H1 (cell line): ENCODE results near the gene P2RY8. TPM values are rescaled to one million over a fixed set of nuclear protein-coding genes. Genes with fewer than 3 reads are reported as not detected.

Experiments used
- CTCF ChIA-PET: fragments of 300-600 bp; sonication (Branson Sonifier 250); formaldehyde crosslinking; loops from one replicate; lab custom pipeline; 2021; ENCODE audit not compliant: partially characterized antibody; lab: Charles Lee
- POLR2A ChIA-PET: fragments of 300-600 bp; sonication (Branson Sonifier 250); formaldehyde crosslinking; loops from one replicate; lab custom pipeline; 2021; ENCODE audit warnings: inconsistent platforms; ENCODE audit not compliant: partially characterized antibody; lab: Charles Lee
- DNase-seq, 2 experiments: peaks; one replicate each; pipeline versions ENCODE4 v3.0.0 to v3.0.0-alpha.2; 2010 to 2022; ENCODE audit warnings: low spot score in 2 of 2, low read depth in 1 of 2, mixed read lengths in 1 of 2
- FAIRE-seq: peaks from 2 replicates; lab custom pipeline; 2011; peaks lifted over from hg19 to GRCh38; lab: Jason Lieb, UNC
- H2AFZ ChIP-seq: 2 replicates; pipeline ENCODE4 v1.8.1; 2012; ENCODE audit warnings: low read length, inconsistent platforms
- H2AK5ac ChIP-seq: 2 replicates; pipeline ENCODE4 v1.6.1; 2013; ENCODE audit warnings: low read depth, low read length
- H2BK120ac ChIP-seq: replicated peaks from 2 replicates; pipeline ENCODE3; 2013; ENCODE audit warnings: low read depth, low read length, inconsistent platforms
- H2BK12ac ChIP-seq: 2 replicates; pipeline ENCODE4 v1.6.1; 2013; ENCODE audit warnings: low read depth, low read length
- H2BK15ac ChIP-seq: 2 replicates; pipeline ENCODE4 v1.6.1; 2013; ENCODE audit warnings: low read length
- H2BK20ac ChIP-seq: 2 replicates; pipeline ENCODE4 v1.6.1; 2013; ENCODE audit warnings: low read length
- H2BK5ac ChIP-seq: 2 replicates; pipeline ENCODE4 v1.6.1; 2013; ENCODE audit warnings: low read depth, low read length
- H3K14ac ChIP-seq: 2 replicates; pipeline ENCODE4 v1.6.1; 2013; ENCODE audit warnings: inconsistent platforms; ENCODE audit not compliant: insufficient read length
- H3K18ac ChIP-seq: 2 replicates; pipeline ENCODE4 v1.6.1; 2013; ENCODE audit warnings: low read length; ENCODE audit errors: extremely low read depth
- H3K23ac ChIP-seq: 2 replicates; pipeline ENCODE4 v1.6.1; 2013; ENCODE audit warnings: inconsistent platforms; ENCODE audit not compliant: insufficient read length
- H3K23me2 ChIP-seq: 2 replicates; pipeline ENCODE4 v1.6.1; 2013; ENCODE audit warnings: low read depth, low read length
- H3K27ac ChIP-seq: 2 replicates; pipeline ENCODE4 v1.6.1; 2011; ENCODE audit warnings: low read depth, low read length, inconsistent platforms
- H3K27me3 ChIP-seq, 4 experiments: replicated peaks in 1 of 4; 1 replicate in 1 of 4; 2 replicates in 3 of 4; pipeline versions ENCODE4 v1.6.1 to v1.8.1; 2011 to 2013; ENCODE audit warnings: low read length in 3 of 4, mild to moderate bottlenecking in 3 of 4, inconsistent platforms in 2 of 4, mixed read lengths in 2 of 4, moderate library complexity in 1 of 4; ENCODE audit not compliant: control insufficient read depth in 3 of 4, insufficient read depth in 3 of 4; ENCODE audit errors: extremely low read depth in 1 of 4
- H3K36me3 ChIP-seq, 4 experiments: 2 replicates each; pipeline versions ENCODE4 v1.6.1 to v1.8.1; 2011 to 2013; ENCODE audit warnings: mild to moderate bottlenecking in 4 of 4, low read length in 3 of 4, moderate library complexity in 2 of 4, control low read depth in 1 of 4, inconsistent platforms in 1 of 4; ENCODE audit not compliant: insufficient read depth in 4 of 4, control insufficient read depth in 2 of 4
- H3K4ac ChIP-seq: replicated peaks from 2 replicates; pipeline ENCODE3; 2013; ENCODE audit warnings: low read length, low read depth, mixed read lengths, inconsistent platforms; ENCODE audit not compliant: insufficient read length
- H3K4me1 ChIP-seq, 4 experiments: replicated peaks in 1 of 4; 1 replicate in 1 of 4; 2 replicates in 3 of 4; pipeline versions ENCODE4 v1.6.1 to v1.8.1; 2011 to 2013; ENCODE audit warnings: low read length in 3 of 4, inconsistent platforms in 2 of 4, mixed read lengths in 1 of 4; ENCODE audit not compliant: insufficient read depth in 4 of 4, control insufficient read depth in 3 of 4
- H3K4me2 ChIP-seq, 2 experiments: 2 replicates each; pipeline versions ENCODE4 v1.6.1 to v1.8.1; 2011 to 2013; ENCODE audit warnings: low read depth in 2 of 2, low read length in 2 of 2, control low read depth in 1 of 2, inconsistent platforms in 1 of 2, mild to moderate bottlenecking in 1 of 2; ENCODE audit not compliant: insufficient read depth in 1 of 2
- H3K4me3 ChIP-seq, 4 experiments: fragments of 200-600, 300-600 bp in 1 of 4; sonication (generic), shearing (Covaris generic), sonication (Bioruptor Twin) in 1 of 4; 2 replicates each; pipeline versions ENCODE4 v1.5.1 to v1.8.1; 2011 to 2016; ENCODE audit warnings: low read length in 4 of 4, low read depth in 3 of 4, control low read depth in 2 of 4, inconsistent platforms in 2 of 4, mild to moderate bottlenecking in 2 of 4, mixed read lengths in 1 of 4, moderate library complexity in 1 of 4; ENCODE audit not compliant: insufficient read depth in 2 of 4; ENCODE audit errors: extremely low read depth in 1 of 4
- H3K56ac ChIP-seq: replicated peaks from 2 replicates; pipeline ENCODE3; 2013; ENCODE audit warnings: low read depth, mild to moderate bottlenecking, mixed read lengths, low read length, inconsistent platforms; ENCODE audit not compliant: insufficient read length
- H3K79me1 ChIP-seq: 2 replicates; pipeline ENCODE4 v1.6.1; 2013; ENCODE audit warnings: low read depth, low read length, control low read depth
- H3K79me2 ChIP-seq, 2 experiments: 2 replicates each; pipeline versions ENCODE4 v1.6.1 to v1.8.1; 2012 to 2013; ENCODE audit warnings: low read length in 2 of 2, mild to moderate bottlenecking in 2 of 2, inconsistent platforms in 1 of 2; ENCODE audit not compliant: insufficient read depth in 2 of 2, control insufficient read depth in 1 of 2
- H3K9ac ChIP-seq, 4 experiments: replicated peaks in 1 of 4; 1 replicate in 1 of 4; 2 replicates in 3 of 4; pipeline versions ENCODE4 v1.6.1 to v1.8.1; 2011 to 2013; ENCODE audit warnings: low read depth in 3 of 4, low read length in 3 of 4, control low read depth in 2 of 4, mild to moderate bottlenecking in 2 of 4, moderate library complexity in 2 of 4, inconsistent platforms in 1 of 4; ENCODE audit errors: extremely low read depth in 1 of 4
- H3K9me3 ChIP-seq, 2 experiments: 2 replicates each; pipeline versions ENCODE4 v1.6.1 to v1.8.1; 2012 to 2013; ENCODE audit warnings: mild to moderate bottlenecking in 2 of 2, moderate library complexity in 2 of 2, control low read depth in 1 of 2, inconsistent platforms in 1 of 2, low read depth in 1 of 2, low read length in 1 of 2, mixed read lengths in 1 of 2; ENCODE audit not compliant: insufficient read depth in 2 of 2
- H4K20me1 ChIP-seq, 2 experiments: replicated peaks in 1 of 2; 2 replicates each; pipeline versions ENCODE3 to v1.8.1; 2011 to 2013; ENCODE audit warnings: inconsistent platforms in 2 of 2, low read length in 2 of 2, mild to moderate bottlenecking in 1 of 2; ENCODE audit not compliant: insufficient read depth in 2 of 2, control insufficient read depth in 1 of 2
- H4K5ac ChIP-seq: 2 replicates; pipeline ENCODE4 v1.6.1; 2013; ENCODE audit warnings: low read length, low read depth, mixed read lengths, inconsistent platforms; ENCODE audit not compliant: insufficient read length
- H4K8ac ChIP-seq: 2 replicates; pipeline ENCODE4 v1.8.0; 2013; ENCODE audit warnings: mild to moderate bottlenecking, moderate library complexity, low read length, inconsistent platforms; ENCODE audit not compliant: insufficient read depth; ENCODE audit errors: extremely low read depth
- H4K91ac ChIP-seq: replicated peaks from 2 replicates; pipeline ENCODE3; 2013; ENCODE audit warnings: low read length, mixed read lengths, inconsistent platforms; ENCODE audit not compliant: insufficient read length
- ASH2L ChIP-seq: fragments of 200-600, 300-600 bp; sonication (generic); IDR thresholded peaks from one replicate; pipeline ENCODE4 v1.7.1; 2017; ENCODE audit warnings: low read length
- CHD1 ChIP-seq: IDR thresholded peaks from 2 replicates; pipeline ENCODE4 v1.6.1; 2012; ENCODE audit warnings: low read depth, low read length, improper control_type of control experiment
- KDM1A ChIP-seq: fragments of 200-600, 300-600 bp; sonication (generic); IDR thresholded peaks from 2 replicates; pipeline ENCODE4 v1.7.1; 2016; ENCODE audit warnings: mild to moderate bottlenecking, low read length, borderline replicate concordance
- WGBS, 2 experiments: shearing (Covaris generic) in 1 of 2; methylation state at CpG; one replicate each; pipeline versions ENCODE4 v1.1.6 to v1.1.7; 2013 to 2015; ENCODE audit warnings: low lambda C conversion rate in 2 of 2, mixed read lengths in 2 of 2, inconsistent platforms in 1 of 2, low coverage in 1 of 2, missing lambda C conversion rate in 1 of 2; ENCODE audit not compliant: insufficient replicate concordance in 2 of 2, insufficient coverage in 1 of 2, insufficient read length in 1 of 2; ENCODE audit errors: extremely low coverage in 1 of 2, missing lambda C conversion rate in 1 of 2; 5-methylcytosine and 5-hydroxymethylcytosine counted together
- polyA plus RNA-seq, 7 experiments: library from polyadenylated mRNA; depleted of rRNA in 3 of 7; stranded (reverse) in 5 of 7; unstranded in 2 of 7; fragments of >200 nt in 5 of 7; fragments of 200-250 nt in 2 of 7; gene quantifications; 1 replicate in 5 of 7; 2 replicates in 1 of 7; 4 replicates in 1 of 7; pipeline versions ENCODE4 v1.2.1 to v1.2.3, GENCODE V29; 2011 to 2013; ENCODE audit warnings: missing spikeins in 2 of 7, mixed read lengths in 2 of 7
- total RNA-seq: library from RNA; stranded (reverse); fragmentation: NEBNext Ultra II Directional; extraction: Animal tissue kit (Norgen Biotek cat#: 25700); gene quantifications from 2 replicates; pipeline ENCODE4 v1.2.1, GENCODE V29; 2021

Gene P2RY8
- total and polyA plus RNA-seq, 2 of the 8 experiments (the other 6 are each of a cell fraction or from before 2014, with no cell fraction given): 0.09 to 0.15 TPM

DNA sequence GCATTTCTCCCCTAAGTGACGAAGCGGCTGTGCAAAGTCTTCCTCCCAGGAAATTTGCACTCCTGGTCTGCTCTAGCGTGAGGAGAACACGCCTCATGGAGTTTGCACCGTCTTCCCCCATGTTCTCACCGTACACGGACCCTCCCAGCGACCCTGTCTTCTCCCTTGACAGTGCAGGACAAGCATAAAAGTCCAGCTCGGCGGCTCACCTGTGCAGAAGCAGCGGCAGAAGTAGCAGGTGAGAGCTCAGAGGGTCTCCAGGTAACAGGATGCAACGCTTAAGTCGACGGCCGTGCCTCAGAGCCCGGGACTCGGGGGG, 314 bp downstream of the P2RY8 start:
- H3K9me3 ChIP-seq: no peaks in the 10 kb centered on the region
- no peaks in the 10 kb centered on the region for H3K27me3 ChIP-seq
- ChIA-PET POLR2A (no interaction called here), CTCF (no interaction called here)
- H2AK5ac ChIP-seq: no peak overlapping the region
- no peaks in the 10 kb centered on the region for H3K79me2 ChIP-seq
- no peak overlapping the region for H2BK15ac ChIP-seq
- H4K5ac ChIP-seq: no peak overlapping the region
- 90% methylated on average over 17 of the region's 17 CpGs; no CpG with 5 or more reads in 1 of the 2 experiments for WGBS, 2 experiments
- no peak overlapping the region for H2BK5ac ChIP-seq
- no peak overlapping the region for H2BK20ac ChIP-seq
- no peaks in the 10 kb centered on the region for H3K23me2 ChIP-seq
- peaks cover 0 to 2% (median 0%) of the 10 kb centered on the region in 4 experiments; a peak in 2 of 7 replicates for H3K4me1 ChIP-seq
- no peak overlapping the region for H3K9ac ChIP-seq
- H3K27ac ChIP-seq: no peak overlapping the region
- H2BK12ac ChIP-seq: no peak overlapping the region
- H3K36me3 ChIP-seq: no peaks in the 10 kb centered on the region
- DNase-seq: no peak
- no peak overlapping the region for H3K23ac ChIP-seq
- no peak overlapping the region for H4K8ac ChIP-seq
- no peak overlapping the region for H3K4me3 ChIP-seq
- no peak overlapping the region for H4K91ac ChIP-seq
- H3K14ac ChIP-seq: no peak overlapping the region
- no peak overlapping the region for H3K4ac ChIP-seq
- no peaks in the 10 kb centered on the region for H3K79me1 ChIP-seq
- H3K18ac ChIP-seq: no peak overlapping the region
- no peak overlapping the region for H3K4me2 ChIP-seq
- no peak overlapping the region for H2AFZ ChIP-seq
- no peak for FAIRE-seq
- no peak overlapping the region for H3K56ac ChIP-seq
- H4K20me1 ChIP-seq: peaks cover 0 to 1% of the 10 kb centered on the region in 2 experiments
- no peak overlapping the region for H2BK120ac ChIP-seq
- TF ChIP-seq KDM1A: no peak
- no peak for TF ChIP-seq ASH2L
- TF ChIP-seq CHD1: no peak
